ENCODE data around the gene ZNF608.
A peak's percentile ranks its signal among the peaks of the same experiment; 100 is the strongest.

The ZNF608 gene

DNA sequence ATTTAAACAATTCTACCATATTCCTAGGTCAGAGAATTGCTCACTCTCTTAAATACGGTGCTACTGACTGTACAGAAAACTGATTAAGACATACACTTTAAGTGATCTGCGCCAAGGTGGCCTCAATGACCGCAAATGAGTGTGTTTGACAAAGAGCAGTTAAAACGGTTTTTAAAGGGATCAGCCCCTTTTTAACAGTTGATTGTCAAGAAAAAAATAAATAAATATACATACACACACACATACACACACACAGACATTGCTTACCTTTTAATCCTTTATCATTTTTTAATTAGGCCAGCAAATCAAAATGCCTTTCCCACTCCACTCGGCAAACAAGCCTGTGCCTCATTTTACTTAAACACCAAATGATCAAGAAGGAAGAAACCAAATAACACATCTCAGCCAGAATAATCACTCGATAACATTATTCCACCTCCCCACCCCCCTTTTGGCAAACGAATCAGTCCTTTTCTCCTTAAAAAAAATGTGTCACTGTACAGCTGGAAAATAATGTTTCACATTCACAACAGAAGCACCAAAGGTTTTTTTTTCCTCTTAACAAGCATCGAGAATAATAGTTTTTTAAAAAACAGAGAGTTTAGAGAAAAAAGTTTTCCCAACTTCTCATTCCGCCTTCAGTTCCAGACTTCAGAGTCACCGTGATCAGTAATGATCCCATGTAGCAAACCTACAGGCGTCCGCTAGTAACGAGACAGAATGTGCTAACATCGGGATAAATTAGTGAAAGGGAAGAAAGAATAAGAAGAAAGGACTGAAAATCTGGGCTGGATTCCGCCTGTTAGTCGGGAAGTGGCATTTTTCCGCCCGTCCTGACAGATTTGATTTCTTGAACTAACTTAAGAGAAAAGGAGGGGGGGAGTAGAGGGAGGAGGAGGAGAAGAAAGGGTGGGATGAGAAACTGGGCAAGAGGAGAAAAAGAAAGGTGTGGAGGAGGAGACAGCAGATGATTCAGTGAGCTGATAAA is at the start of gene ZNF608:
Gene ZNF608, minus strand, starts transcription at position 712 of the 988 bp plus-strand sequence. CDS start 1,650 bp downstream, outside the sequence.
- peak in 1 of 2 donors; percentile 69 for DNase-seq

GRCh38 chr5:124795829-124796228 is 49.4 kb upstream of the ZNF608 start:
- no peak for DNase-seq

GRCh38 chr5:124790895-124791732 is 44.7 kb upstream of the ZNF608 start:
- DNase-seq, result no peak

- DNase-seq, result no peak
Observed at GRCh38 chr5:124790301-124790894, 44.0 kb upstream of the ZNF608 start.

- DNase-seq, result no peak
Observed at GRCh38 chr5:124789104-124789605, 42.7 kb upstream of the ZNF608 start.

DNA sequence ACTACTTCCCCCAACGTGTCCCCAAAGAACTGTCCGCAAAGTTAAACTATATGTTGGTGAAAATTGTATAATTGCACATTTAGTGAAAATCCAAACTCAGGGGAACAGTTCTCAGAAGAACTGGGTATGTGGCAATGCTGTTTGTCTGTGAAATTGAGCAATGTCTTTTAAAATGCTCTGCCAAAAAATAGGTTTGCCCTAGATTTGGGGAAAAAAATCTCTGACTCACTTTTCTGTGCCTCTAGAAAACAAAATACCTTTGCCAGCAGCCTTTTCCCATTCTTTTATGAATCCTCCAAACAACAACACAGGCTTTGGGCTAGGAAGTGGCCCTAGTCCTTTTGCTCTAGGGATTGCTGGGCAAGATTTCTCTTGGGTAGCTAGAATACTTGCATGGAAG is 37.4 kb upstream of the ZNF608 start:
- no peak for DNase-seq

- no peak for DNase-seq
Observed at GRCh38 chr5:124783285-124783684, 36.8 kb upstream of the ZNF608 start.

DNA sequence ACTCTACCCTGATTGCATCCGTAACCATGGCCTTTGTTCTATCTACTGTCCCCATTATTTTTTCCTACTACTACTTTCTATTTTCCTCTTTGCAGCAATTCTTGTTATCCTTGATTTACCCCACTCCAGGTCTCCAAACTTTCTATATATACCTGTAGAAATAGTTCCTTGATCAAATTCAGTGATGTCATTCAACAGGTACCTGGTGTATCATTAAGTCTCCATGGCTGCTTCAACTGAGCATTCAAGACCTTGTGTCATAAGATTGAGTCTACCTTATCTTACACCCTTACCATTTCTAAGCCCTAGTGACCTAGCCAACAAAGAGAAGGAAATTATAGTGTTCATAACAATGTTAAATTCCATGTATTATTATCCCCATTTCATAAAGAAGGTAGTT is 35.8 kb upstream of the ZNF608 start:
- no peak for DNase-seq

DNA sequence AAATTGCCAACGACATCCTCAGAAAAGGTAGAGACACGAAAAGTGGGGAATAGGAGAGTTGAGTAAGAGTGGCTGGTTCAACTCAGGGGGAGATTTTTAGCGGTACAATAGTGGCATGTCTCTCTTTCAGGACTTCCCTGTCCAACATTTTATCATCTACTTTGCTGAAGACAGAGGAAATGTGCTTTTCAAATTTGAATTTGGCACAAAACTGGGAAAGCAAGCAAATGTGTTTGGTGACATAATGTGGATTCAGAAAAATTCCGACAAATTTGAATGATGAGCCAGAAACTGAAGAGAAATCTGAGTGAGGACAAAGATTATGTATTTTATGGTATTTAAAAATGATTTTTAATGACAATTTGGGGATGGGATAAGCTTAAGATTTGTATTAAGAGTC is 33.6 kb upstream of the ZNF608 start:
- DNase-seq, result no peak

- peak in 1 of 2 donors; percentile 80 for DNase-seq
Observed at GRCh38 chr5:124773315-124774311, 27.2 kb upstream of the ZNF608 start.

DNA sequence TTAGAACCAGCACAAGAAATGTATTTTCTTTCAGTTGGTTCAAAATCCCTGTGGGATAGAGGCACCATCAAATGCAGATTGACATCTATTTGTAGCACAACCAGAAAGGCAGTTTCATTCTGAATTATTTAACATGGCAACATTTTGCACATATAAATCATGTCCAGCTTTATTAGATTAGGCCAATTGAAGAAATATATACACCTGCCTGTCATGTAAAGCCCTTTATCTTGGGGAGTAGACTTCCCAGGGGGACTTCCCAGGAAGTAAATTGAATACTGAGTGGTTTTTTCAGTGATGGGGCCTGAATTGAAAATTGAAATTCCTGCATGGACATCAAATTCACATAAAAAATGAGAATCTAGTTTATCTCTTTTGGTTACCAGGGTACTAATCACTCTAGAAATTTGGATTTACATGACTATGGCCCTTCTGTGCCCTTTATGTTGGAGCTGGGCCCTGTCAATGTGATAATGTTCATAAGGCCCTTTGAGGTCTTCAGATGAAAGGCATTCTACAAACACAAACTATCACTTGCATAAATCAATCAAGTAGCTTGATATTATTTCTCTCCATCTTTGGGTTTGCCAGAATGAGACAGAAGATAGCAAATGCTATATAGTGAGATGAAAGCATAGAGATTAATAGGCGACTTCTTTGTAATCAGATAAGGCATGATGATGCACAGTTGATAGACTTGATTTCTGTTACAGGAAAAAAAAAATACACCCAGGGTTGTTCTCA is 26.2 kb upstream of the ZNF608 start:
- no peak for DNase-seq

- no peak for DNase-seq
Observed at GRCh38 chr5:124771761-124772160, 25.3 kb upstream of the ZNF608 start.

DNA sequence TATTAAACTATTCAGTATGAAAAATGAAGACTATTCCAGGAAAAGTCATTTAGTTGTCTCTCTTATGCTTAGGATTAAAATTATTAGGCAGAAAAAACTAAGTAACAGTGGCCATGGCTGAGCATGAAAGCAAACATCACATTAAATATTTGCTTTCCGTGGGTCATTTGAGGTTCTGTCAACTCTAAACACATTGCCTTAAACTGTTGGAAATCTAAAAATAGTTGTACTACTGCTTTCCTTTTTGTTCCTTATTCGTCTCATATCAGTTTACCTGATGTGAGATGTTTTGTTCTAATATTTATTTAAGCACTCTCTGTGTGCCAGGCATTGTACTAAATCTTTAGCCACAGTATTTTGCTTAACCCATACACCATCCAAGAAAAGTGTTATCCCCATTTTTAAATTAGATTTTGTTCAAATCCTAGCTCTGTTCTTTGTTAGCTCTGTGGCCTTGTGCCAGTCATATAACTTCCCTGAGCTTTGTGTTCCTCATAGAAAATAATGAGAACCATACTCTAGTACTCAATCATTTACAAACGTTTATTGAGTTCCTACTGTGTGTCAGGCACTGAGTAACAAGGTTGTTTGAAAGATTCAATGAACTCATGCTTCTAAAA is 18.7 kb upstream of the ZNF608 start:
- DNase-seq, result no peak

- no peak for DNase-seq
Observed at GRCh38 chr5:124764585-124764984, 18.1 kb upstream of the ZNF608 start.

DNA sequence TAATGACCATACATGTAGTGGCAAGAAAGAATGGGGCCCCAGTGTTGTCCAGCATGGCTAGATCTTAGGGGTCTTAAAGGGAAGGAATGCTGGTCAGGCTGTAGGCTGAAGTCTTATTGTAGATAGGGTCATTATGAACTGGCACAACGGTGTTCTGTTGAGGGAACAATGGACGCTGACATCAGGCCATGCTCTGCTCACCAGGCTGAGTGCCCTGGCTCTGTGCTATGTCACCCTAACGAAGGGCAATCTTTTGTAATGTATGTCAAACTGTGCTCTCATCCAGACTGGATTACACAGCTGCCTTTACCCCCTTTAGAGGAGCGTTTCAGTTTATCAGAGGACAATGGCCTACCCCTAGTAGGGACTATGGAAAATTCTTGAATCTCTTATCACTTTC is 14.6 kb upstream of the ZNF608 start:
- DNase-seq, result no peak

- no peak for DNase-seq
Observed at GRCh38 chr5:124760608-124761007, 14.2 kb upstream of the ZNF608 start.

DNA sequence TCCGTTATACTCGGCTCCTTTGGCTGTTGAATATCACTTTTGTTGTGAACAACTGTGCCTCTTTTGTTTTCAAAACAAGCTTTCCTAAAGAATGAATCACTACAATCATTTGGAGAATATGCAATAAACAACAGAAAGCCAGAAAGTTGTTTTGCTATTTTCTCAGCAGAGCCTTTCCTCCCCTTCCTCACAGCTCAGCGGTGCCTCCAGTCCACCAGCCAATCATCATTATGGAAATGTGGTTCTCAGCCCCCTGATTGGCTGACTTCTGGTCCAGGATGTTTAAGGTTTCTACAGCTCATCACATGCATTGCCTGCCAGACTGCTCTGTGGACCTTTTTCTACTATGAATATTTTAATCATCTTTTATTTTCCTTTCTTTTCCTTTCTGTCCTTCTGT is 9.1 kb upstream of the ZNF608 start:
- DNase-seq, result no peak

DNA sequence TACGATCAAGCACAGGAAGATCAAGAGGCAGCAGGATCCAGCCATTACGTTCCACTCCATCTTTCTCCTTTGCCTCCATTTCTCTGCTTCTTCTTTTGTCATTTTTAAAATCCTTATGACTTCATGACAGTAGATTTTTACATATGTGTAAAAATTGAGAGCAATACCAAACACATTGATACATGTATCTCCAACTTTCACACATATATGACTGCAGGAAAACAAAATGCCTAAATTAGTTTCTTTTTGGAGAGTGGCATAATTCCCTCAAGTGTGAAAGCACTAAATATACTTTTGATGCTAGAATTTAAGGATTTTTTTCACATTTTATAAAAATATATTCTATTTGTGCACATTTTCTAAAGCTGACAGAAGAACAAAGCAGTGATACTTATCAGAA is 8.6 kb upstream of the ZNF608 start:
- DNase-seq, result no peak

- DNase-seq, result no peak
Observed at GRCh38 chr5:124754206-124754927, 7.9 kb upstream of the ZNF608 start.

All from bone marrow (tissue), 2 donors.